Activated naive CD8-positive, alpha-beta T cell treated with anti-CD3 and anti-CD28 coated beads, Interleukin-2, amount 50 U/mL, for 16 hours (primary cell): ENCODE measurements around the gene PPP2R2D.
A peak's percentile ranks its signal among the peaks of the same experiment; 100 is the strongest.
"Not testable (repeated sequence)": the region's sequence is repeated elsewhere in the genome, so short reads cannot be mapped to it uniquely, and the experiment has no call there.

Experiments
- DNase-seq: peaks from one replicate; pipeline ENCODE4 v3.0.0-alpha.2; 2020; ENCODE audit warnings: low read depth, low spot score

The PPP2R2D gene

DNA sequence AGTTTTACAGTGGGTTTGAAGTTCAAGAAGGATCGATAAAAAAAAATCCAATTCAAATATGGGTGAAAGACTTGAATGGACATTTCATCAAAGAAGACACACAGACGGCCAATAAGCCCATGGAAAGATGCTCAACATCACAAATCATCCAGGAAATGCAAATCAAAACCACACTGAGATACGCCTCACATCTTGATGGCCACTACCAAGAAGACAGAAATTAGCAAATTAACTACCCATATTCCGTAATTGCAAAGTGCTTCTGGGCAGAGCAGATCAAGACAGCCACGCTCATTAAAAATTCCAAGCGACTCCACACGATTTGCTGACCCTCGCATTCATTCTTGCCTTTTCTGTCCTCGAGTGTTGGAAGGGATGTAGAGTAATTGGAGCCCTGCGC, 34.1 kb upstream of the PPP2R2D start:
- DNase-seq: no peak

DNA sequence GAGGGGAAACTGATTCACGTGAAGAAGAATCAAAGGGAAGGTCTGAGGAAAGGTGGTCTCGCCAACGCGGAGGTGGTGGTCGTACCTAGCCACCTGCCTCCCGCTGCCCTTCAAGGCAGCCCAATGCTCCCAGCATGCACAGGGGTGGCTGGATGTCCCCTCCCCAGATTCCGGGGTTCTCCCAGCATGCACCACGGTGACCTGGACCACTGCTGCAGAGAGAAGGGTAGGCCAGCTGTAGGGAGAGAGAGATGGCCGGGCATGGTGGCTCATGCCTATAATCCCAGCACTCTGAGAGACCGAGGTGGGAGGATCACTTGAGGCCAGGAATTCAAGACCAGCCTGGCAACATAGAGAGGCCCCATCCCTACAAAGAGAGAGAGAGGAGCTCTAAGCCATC, 32.4 kb upstream of the PPP2R2D start:
- no peak for DNase-seq

DNA sequence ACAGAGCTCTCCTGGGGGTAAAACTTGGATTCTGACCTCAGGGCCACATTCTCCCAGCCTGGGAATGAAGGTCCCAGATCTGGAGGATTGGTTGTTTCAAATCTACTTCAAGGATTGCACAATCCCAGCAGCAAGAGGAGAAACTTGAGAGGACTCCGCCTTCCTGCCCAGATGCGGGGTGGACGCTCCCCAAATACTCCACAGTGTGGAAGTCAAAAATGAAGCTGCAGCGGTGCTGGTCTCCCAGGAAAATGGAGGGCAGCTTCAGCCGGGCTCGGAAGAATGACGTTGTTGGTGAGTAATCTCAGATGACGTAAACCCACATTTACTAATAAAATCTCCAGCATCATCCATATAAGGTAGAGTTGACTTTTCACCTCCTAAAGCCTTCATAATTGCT, 31.5 kb upstream of the PPP2R2D start:
- DNase-seq: no peak

DNA sequence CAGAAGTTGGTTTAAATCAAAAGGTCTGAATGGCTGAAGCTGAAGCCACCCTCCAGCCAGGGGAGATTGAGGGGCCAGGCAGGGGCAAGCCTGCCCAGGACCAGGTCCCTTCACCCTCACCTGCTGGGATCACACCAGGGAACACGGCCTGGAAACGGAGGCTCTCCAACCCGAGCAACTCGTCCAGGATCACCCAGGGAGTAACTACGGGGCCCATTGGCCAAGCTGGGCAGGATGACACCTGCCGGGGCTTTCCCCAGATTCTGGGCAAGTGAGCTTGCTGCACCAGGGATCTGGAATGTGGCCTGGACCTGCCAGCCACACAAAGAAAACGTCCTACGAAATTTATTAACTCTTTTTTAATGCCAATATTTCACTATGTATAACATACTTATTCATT, 30.4 kb upstream of the PPP2R2D start:
- no peak for DNase-seq

DNA sequence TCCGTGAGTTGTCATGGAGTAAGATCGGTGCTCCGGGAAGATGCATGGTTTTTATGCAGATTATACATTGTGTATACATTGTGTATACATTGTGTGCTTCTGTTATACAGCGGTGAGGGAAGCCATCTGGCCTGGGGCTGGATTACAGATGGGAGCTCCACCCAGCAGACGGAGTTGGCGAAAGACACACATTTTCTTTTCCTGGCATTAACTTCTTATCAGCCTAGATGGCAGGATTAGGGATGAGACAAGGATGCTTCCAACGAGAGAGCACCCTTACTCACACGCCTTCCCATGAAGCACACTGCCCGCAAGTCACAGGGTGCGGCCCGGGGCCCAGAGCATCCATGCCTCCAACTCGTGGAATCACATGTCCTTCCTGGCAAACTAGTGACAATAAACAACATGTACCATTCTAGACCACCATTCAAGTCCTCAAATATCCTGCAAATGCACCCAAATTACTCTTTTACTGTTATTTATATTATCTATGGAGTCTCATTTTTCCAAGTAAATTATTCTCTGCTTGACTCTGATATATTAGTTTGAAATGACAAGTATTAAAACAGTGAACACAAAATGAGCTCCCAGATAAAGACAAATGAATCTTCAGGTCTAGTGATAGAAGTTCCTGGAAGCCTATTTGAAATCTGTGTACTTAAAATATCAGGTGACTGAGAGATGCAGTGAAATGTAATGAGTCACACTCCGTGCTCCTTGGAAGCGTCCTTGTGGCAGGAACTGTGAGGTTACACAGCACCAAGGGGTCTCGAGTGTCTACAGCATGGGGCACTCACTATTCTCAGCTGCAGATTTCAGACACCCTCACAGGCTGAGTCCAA, 29.8 kb upstream of the PPP2R2D start:
- no peak for DNase-seq

DNA sequence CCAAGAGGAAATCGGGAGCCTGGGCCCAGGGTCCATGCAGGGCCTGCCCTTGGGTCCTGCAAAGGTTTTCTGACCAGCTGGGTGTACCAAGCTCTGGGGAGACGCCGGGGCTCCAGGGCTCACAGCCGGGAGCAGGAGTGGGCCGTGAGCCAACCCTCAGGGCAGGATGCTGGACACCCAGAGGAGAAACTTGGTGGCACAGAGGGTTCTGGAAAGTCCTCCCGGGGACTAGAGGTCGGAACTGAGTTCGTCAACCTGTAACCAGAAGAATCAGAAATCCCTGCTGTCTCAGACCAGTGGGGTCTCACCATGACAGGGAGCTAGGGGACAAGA, 29.2 kb upstream of the PPP2R2D start:
- no peak for DNase-seq

DNA sequence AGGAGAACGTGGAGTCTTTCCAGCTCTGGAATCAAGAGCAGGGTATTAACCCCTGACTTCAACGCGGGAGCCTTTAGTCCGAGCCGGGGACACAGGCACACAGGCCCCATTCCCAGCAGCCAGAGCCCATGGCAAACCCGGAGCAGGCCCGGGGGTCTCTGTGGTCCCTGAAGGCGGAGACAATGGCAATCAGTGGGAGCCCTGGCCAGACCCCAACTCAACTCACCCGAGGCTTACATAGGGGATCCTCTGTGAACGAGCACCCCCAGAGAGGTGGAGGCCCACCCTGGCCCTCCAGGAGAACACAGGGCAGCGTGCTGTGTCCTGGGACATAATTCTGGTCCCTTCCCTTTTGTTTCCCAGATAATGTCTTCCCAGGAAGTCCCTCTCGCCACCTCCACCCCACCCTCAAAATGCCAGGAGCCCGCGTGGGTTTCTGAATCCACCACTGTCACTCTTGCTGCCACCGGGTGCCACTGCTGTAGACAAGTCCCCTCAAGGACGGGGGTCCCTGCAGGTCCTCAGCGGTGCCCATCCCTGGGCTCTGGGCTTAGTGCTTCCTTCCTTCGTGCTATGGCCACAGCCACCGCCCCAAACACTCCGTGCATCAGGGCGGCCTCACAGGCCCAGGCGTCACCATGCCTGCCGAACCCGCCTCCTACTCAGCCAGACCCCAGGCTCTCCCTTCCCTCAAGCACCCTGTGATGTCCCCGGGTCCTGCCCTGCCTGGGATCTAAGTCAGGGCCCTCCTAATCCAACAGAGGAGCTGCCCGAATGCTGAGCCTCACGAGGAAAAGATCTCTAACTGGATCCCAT, 28.6 kb upstream of the PPP2R2D start:
- DNase-seq: no peak

DNA sequence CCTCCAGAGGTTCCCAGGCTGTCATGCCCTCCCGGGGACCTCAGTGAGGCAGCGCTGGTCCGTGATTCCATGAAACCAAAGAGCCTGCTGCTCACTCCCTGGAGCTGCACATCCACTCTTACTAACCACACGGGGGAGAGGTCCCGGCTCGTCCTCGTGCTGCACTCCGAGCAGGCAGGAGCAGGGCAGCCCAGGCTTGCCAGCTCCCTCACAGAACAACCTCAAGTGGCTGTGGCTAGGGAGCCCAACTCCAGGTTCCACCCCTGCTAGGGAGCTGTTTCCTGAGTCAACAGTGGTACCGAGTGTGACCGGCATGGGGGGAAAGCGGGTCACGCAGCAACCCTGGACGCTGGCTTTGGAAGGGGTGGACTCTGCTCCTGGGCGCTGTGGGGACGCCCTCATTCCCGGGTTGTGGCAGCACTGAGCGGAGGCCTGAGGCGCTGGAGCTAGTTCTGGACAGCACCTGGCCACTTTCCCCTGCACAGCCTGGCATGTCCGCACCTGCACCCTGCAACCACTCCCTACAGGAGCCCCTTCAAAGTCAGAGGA, 27.9 kb upstream of the PPP2R2D start:
- DNase-seq: no peak

DNA sequence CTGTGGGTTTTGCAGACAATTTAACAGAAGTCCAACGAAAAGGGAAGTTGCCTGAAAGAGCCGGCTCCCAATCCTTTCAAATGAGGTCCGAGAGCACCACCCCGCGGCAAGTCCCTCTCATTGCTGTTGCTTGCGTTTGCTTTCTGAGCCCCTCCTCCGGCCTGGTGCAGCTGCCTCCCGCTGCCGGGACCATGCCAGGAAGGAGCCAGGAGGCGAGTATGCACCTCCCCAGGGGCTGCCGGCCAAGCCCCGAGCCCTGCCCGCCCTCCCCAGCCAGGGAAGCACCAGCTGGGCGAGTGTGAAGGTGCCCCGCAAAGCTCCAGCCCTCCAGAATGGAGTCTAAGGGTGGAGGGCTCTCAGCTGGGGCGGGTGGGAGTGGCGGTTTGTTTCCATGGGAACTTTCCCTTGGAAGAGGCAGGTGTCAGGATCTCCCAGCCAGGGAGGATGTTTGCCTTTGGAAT, 25.8 kb upstream of the PPP2R2D start:
- no peak for DNase-seq

DNA sequence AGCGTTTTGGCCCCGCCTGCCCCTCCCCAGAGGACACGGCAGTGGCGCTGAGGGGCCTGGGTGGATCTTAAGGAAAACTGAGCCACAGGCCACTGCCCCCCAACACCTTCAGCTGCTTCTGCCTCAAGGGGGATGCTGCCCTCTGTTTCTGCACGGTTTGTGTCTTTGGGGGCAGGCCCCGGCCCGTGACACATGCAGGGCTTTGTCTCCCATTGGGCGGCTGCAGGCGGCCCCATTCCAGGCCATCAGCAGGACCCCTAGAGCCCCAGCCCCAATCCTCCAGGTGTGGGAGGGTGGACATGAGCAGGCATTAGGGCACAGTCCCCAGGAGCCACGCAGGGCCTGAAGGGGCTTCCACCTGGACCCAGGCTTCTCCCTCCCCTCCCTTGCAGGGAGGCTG, 25.3 kb upstream of the PPP2R2D start:
- no peak for DNase-seq

DNA sequence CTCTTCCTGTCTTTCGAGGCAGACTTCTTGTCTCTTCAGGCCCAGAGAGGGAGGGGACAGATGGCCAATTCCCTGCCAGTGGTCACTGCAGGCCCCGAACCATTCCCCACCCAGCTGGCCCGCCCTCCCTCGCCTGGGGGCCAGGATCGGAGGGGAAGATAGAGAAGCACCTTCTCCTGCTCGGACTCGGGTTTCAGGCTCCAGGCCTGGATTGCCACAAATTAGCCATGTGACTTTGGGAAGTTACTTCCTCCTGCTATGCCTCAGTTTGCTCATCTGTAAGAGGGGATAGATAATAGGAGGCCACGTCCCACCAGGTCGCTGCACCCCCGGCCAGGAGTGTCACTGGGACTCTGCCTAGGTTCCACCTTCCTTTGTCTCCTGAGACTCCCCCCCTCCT, 24.8 kb upstream of the PPP2R2D start:
- no peak for DNase-seq

DNA sequence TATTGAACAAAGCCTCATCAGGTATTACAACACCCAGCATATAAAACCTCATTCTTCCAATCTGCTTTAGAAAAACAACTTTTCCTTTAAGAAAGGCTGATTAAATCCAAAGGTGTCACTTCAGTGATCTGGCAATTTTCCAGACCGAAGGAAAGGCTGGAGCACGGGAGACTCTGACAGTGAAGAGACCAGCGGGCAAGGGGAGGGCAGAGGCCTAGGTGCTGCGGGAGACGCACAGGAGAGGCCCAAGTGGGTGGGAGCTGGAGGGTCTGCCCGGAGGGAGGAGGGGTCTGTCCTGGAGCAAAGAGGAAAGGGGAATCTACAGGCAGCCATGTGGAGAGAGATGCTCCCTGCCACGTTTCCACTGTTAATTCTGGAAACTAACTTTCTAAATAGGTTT, 24.3 kb upstream of the PPP2R2D start:
- no peak for DNase-seq

DNA sequence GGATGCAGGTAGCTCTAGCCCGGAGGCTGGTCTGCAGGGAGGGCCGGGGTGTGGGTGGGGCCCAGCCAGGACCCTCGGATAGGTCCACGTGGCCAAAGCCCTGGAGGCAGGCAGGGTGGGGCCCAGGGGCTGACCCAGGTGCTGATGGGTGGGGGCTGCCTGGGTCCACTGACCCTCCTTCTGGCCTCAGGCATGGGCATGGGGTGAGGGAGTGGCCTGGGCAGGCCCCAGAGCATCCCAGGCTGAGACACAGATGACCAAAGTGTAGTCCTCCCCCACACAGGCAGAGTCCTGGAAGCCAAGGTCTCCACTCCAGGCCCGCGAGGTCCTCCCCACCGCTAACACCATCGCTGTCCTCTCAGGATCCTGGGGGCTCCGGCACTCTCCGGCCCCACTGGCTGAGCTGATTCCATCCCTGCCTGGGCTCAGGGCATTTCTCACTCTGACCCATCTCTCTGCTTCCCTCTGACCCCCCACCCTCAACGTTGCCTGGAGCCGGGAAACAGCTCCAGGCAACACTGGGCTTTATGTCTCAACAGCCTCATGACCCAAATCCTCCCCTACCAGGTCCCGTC, 20.7 kb upstream of the PPP2R2D start:
- no peak for DNase-seq

DNA sequence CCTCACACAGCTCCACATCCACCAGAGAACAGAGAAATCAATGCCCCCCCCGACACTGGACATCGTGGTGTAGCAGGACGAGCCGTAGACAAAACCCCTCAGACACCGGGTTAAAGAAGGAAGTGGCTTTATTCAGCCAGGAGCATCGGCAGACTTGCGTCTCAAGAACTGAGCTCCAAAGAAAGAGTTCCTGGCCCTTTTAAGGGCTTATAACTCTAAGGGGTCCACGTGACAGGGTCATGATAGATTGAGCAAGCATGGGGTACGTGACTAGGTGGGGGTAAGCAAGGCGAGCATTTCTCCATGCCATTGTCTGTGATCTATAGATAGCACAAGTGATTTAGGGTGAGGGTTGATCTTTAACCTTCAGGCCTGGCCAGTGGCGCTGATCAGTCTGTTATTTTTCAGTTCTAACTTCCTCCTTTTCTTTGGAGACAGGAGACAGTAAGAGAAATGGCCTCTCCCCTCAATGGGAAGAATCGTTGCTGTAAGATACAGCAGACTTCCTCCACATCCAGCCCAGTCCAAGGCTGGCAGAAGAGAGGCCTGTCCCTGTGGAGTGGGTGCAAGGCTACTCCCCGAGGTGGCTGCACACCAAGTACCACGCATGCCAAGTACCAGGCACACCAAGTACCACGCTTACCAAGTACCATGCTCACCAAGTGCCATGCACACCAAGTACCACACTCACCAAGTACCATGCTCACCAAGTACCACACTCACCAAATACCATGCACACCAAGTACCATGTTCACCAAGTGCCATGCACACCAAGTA, 19.5 kb upstream of the PPP2R2D start:
- no peak for DNase-seq

DNA sequence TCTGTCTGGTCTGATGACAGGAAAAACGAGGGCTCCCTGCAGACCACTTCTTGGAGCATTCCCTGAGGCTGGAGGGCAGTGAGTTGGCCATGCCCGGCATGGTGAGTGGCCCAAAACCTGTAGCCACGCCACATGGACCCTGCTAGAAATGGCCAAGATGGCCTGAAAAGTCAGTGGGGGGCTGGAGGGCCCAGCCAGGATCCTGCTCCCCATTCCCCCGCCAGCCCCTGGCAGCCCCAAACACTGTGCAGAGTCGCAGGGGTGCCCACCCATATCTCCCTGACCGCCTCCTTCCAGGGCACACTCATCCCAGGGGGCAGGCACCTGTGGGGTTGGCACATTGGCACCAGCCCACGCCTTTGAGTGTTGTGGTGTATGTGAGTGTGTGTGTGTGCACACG, 18.7 kb upstream of the PPP2R2D start:
- DNase-seq: no peak

DNA sequence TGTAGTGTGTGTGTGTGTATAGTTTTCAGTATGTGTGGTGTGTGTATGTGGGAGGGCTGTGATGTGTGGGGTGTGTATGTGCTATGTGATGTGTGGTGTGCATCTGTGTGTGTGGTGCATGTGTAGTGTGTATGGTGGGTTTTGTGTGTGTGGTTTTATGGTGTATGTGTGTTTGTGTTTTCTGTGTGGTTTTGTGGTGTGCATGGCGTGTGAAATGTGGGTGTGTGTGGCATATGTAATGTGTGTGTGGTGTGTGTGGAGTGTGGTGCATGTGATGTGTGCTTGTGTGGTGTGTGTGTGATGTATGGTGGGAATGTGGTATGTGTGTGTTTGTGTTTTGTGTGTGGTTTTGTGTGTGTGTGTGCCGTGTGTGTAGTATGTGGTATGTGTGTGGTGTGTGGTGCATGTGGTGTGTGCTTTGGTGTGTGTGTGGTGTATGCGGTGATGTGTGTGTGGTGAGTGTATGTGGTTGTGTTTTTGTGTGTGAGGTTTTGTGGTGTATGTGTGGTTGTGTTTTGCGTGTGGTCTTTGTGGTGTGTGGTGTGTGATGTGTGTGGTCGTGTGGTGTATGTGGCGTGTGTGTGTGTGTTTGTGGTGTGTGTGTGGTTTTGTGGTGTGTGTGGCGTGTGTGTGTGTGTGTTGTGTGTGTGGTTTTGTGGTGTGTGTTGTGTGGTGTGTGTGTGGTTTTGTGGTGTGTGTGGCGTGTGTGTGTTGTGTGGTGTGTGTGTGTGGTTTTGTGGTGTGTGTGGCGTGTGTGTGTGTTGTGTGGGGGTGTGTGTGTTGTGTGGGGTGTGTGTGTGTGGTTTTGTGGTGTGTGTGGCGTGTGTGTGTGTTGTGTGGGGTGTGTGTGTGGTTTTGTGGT, 18.0 kb upstream of the PPP2R2D start:
- no peak for DNase-seq

DNA sequence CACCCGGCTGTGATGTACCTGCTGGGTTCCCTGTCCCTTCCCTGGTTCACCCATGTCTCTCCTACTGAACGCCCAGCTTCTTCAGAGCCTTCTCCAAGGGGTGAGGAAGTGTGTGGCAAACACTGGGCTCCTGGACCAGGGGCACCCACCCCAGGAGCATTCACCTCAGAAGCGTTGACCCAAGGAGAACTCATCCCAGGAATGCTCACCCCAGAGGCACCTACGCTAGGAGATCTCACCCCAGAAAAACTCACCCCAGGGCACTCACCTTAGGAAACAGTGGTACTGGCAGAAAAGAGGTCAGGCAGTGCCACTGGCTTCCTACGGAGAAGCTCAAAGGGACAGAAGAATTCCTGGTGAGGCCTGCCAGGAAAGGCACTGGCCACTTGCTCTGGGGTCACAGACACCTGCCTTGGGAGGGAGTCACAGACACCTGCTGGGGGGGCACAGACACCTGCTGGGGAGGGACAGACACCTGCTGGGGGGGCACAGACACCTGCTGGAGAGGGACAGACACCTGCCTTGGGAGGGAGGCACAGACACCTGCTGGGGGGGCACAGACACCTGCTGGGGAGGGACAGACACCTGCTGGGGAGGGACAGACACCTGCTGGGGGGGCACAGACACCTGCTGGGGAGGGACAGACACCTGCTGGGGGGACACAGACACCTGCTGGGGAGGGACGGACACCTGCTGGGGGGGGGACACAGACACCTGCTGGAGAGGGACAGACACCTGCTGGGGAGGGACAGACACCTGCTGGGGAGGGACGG, 17.0 kb upstream of the PPP2R2D start:
- not testable (repeated sequence) for DNase-seq

DNA sequence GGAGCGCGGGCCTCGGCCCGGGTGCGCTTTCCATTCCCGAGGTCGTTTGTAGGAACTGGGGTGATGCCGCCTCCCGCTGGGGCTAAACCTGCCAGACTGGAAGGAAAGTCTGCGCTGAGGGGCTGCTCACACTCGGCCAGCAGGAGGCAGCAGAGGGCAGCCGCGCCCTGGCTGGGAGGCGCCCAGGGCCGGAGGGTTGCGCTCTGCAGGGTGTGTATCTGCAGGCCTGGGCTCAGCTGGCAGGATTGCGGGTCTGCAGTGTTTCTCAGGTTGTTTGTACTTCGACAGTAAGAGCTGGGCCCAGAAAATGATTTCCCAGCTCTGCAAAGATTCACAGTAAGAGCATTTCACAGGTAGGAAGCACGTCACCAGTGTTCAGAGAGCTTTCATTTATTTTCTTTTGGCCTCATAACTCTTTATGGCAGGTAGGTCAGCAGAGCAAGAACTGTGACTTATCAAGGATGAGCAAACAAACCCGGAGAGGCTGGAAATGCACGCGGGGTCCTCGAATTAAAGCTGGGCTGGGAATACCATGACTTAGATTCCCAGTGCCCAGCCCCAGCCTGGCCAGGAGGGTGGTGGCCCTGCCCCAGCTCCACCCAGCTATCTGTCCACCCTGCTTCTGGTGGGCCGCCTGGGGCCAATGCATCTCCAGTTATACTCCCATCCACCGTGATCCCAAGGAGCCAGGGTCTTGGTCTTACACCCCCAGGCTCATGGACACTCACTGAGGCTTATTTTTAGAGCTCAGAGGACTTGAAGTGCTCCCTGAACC, 15.2 kb upstream of the PPP2R2D start:
- peak; percentile 59 for DNase-seq

DNA sequence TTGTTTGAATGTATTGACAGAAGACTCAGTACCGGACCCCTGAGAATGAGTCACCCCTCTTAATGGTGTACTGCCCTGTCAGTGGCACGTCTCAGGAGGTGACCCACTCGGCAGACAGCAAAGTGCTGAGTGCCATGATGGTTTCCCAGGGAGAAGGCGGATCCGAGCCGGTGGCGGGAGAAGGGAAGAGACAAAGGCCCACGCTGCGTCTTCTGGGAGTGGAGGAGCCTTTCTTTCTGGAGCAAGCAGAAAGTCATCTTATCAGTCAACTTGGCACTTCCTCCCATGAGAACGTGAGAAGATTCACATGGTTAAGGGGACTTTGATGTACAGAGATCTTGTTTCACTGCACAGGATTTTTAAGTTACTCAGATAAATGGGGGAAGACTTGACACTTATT, 14.6 kb upstream of the PPP2R2D start:
- DNase-seq: no peak
